Hematopoietic multipotent progenitor cell treated with erythropoietin and hydrocortisone succinate and interleukin-3 and kit ligand, for 17 days (in vitro differentiated cells): Measurements from ENCODE around the gene RAI1.
A peak's percentile ranks its signal among the peaks of the same experiment; 100 is the strongest.

Experiments
- DNase-seq: peaks from one replicate; pipeline ENCODE4 v3.0.0-alpha.2; 2015; ENCODE audit warnings: low spot score

The RAI1 gene

DNA sequence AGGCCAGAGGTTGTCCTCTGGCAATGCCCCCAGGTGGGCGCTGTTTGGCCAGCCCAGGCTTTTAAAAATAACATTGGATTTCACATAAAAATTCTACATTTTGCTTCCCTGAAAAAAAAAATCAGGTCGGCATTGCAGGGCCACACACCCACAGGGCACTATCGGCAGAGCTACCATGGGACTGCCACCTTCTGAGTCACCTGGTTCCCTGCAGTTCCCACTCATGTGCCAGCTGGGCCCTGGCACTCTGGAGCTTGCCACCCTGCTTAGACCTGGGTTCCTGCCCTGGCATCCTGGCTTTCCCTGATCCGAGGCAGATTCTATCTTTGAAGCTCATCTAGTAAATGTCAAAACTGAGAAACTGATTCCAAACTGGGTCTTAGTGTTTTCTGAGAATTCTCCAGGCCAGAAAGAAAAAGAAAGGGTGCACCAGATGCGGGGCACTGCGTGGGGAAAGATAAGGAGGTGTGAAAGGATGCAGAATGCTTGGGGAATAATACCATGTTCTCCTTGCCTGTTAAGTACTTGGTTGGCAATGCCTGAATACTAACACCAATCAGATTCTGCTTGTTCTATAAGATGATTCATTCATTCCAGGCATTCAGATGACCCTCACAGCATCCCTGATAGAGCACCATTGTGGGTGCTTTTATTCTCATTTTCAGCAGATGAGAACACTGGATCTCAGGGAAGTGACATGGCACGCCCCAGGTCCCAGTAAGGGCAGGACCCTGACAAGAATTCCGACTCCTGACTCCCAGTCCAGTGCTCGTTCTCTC, 51.8 kb downstream of the RAI1 start:
- DNase-seq = no peak

DNA sequence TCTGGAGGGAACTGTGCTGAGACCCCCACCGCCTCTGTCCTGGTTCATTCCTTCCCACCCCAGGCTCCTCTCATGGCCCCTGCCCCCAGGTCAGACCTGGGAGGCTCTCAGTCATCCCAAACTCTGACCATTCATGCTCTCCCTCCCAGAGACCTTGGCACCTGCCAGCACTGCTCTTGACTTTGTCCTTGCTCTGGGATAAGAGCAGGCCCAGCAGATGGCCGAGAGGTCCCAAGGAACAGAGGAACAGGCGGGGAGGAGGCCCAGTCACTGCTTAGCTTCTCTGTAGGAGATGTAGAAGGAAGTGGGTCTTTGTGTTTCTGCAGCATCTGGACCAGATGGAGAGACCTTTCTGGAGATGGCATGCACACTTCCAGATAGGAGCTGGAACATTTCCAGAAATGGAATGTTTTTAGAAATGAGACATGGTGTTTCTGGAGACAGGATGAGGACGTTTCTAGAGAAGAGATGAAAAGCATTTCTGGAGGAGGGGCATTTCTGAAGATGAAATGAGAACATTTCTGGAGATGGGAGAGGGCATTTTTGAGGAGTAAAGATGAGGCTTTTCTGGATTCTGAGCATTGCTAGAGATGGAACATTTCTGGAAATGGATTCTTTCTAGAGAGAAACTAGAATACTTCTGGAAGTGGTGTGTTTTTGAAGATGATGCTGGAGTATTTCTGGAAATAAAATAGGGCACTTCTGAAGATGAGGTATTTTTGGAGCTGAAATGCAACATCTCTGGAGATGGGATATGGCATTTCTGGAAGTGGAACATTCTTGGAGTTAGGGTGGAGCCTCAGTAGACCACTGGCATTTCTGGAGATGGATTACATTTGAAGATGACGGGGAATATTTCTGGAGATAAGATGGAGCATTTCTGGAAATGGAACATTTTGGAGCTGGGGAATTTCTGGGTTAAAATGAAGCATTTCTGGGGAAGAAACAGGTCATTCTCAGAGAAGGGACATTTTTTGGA, 55.2 kb downstream of the RAI1 start:
- DNase-seq = no peak

DNA sequence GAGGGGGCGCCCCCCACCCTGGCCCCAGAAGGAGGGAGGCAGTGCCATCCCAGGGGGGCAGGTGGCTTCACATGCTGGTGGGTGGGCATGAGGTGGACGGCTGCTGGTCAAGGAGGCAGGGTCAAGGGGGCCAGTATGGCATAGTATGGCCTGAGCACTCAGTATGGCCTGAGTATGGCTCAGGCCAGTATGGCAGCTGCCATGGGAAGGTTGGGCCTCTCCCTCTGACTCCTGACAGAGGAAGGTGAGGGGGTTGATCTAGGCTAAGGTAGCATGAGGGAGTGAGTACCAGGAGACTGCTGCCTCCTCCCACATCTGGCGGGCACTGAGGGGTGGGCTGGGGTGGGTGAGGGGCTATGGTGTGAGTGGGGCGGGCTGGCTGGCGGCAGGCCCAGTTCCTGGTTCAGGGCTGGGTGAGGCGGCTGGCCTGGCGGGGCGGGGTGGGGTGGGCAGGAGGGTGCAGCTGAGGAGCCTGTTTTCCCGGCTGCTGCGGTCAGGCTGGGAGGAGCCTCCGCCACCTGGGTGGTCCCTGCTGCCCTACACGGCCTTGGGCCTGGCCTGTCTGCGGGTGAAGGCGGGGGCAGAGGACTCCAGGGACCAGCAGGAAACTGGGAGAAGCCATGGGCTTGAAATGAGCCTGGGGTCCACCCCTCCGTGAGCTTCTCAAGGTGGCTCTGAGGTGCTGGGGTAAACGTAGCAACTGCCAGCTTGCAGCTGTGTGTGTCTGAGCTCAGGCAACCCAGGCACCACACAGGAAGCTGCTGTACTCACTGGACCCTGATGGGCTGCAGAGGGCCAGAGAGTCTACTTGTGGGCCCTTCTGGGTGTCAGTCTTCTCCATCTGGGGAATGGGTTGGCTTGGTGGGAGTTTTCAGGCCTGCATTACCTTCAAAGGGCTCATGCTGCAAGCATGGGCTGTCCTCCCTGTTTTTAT, 57.0 kb downstream of the RAI1 start:
- no peak for DNase-seq

DNA sequence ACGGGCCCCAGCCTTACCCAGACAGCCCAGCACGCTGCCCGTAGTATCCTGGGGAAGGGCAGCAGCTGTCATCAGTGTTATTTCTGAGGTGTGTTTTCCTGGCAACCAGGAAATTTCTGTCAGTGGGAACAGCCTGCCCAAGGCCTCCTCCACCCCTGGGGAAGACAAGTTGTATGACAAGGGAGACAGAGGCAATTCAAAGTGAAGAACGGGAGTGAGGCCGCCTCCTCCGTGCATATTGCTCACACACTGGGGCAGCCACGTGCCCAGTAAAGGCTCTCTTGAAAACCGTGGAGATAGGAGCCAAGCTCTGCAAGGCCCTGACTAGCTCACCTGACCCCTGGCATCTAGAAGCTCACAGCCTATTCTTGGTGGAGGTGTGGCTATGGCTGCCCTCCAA, 57.6 kb downstream of the RAI1 start:
- no peak for DNase-seq

DNA sequence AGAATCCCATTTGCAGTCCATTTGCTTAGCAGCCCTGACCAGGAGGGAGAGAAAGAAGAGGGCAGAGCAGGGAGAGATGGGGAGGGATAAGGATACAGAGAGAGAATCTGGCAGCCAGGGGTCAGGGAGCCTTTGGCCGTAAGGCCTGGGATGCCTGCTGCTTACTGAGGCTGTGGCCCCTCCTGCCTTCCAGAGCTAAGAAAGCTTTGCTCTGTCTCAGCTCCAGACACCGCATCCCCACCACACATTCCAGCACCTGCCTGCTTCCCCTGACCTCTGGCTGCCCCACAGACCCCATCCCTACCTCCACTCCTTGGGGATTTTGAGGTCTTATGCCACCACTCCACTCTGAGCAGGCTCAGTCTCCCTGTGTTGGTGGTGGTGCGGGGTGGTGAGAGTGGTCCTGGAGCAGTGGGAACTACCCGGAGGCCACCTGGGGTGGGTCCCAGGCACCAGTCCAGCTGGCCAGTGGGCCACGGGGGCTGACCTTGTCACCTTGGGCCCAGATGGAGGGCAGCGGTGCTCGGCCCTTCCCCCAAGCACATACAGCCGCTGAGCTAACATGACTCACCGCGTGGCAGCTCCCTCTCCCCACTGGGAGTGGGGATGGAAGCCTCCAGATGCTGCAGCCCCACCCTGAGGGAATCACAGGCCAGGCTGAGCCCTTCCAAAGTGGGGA, 58.3 kb downstream of the RAI1 start:
- DNase-seq = no peak

DNA sequence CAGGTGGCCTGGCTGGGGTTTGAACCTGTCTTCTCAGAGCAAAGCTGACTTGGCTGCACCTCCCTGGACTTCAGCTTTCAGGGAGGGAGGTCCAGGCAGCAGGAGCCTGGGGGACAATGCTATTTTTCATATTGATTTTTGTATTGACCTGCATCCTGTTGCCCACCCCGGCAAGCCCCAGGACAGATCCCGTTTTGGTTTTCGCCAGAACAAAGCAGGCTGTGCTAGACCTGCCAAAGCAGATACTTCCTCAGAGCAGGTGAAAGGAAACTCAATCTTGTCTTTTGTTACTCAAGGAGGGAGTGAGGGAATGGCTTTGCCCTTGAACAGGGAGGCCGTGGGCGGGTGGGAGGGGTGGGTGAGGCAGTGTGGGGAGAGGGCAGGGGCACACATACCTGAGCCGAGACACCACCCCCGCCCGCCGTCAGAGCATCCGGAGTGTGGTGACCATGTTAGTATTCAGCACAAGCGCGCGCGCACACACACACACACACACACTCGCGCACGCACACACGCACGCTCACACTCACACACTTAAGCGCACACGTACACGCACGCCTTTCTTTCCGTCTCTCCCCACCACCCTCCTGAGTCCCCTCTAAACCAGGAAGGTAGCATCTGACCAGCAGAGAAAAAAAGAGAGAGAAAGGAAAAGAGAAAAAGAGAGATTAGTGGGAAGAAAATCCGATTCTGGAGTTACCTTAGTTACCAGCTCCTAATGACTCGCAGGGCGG, 59.5 kb downstream of the RAI1 start:
- DNase-seq = no peak

DNA sequence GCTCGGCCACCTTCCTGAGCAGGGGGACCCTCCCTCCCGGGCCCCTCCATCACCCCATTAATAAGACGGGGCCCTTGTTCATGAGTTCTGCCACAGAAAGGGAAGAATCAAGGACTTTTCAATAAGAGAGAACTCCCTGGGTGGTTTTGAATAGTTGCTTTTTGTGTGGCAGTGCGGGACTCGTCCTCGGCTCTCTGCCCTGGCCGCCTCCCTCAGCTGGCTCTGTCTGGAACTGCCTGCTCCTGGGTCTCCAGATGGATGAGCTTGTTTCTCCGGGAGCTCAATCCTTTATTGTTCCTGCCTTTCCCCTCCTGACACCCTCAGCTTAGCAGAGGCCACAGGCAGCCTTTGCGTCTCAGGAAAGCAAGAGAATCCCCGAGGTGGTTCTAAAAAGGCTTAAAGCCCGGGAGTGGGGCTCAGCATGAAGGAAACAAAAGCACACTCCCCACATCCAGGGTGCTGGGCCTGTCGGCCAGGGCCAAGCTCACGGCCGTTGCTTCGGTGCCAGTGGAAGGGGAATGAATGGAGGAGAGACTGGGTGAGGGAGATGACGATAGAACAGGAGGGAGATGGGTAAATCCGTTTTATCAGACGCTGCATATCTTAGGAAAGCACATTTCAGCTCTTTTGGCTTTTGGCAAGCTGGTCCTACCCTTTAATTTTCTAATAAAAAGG, 60.2 kb downstream of the RAI1 start:
- DNase-seq = no peak

DNA sequence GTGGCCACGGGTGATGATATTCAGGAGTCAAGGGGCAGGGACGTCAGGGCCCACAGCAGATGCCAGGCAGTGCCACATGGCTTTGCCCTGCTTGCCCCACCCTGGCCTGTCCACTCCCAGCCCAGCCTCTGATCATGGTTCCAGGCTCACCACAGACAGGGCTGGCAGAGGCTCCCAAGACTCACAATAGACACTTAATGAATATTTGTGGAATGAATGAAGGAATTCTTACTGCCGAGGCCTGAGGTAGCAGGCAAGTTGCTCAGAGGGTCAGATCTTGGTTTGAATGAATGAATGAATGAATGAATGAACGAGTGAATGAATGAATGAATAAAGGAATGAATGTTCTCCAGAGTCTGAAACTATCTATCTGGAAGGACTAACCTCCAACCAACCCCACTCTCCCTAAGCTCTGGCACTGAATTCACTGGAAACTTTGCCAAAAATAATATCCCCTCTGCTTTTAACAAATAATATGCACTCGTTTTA, 60.9 kb downstream of the RAI1 start:
- DNase-seq = no peak

DNA sequence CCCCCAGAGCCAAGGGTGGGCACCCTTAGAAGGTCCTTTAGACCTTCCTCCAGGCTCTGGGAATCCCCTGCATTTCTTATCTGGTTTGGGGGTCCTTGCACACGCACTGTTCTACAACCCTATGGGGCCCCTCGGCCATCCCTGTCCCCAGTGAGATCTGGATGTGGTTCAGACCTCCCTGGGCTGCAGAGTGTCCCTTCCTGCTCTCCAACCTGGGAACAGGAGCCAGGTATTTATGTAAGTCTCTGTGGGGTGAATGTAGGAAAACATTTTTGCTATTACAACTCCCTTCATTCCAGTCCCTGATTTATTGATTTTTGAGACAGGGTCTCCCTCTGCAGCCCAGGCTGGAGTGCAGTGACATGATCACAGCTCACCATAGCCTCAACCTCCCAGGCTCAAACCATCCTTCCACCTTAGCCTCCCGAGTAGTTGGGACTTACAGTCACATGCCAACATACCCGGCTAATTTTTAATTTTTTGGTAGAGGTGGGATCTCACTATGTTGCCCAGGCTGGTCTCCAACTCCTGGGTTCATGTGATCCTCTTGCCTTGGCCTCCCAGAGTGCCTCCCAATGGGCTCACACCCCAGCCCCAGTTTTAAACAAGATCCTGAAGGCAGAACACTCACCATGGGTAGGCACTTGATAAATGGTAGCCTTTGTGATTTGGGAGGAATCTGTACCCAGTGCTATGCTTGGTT, 61.6 kb downstream of the RAI1 start:
- DNase-seq = no peak

DNA sequence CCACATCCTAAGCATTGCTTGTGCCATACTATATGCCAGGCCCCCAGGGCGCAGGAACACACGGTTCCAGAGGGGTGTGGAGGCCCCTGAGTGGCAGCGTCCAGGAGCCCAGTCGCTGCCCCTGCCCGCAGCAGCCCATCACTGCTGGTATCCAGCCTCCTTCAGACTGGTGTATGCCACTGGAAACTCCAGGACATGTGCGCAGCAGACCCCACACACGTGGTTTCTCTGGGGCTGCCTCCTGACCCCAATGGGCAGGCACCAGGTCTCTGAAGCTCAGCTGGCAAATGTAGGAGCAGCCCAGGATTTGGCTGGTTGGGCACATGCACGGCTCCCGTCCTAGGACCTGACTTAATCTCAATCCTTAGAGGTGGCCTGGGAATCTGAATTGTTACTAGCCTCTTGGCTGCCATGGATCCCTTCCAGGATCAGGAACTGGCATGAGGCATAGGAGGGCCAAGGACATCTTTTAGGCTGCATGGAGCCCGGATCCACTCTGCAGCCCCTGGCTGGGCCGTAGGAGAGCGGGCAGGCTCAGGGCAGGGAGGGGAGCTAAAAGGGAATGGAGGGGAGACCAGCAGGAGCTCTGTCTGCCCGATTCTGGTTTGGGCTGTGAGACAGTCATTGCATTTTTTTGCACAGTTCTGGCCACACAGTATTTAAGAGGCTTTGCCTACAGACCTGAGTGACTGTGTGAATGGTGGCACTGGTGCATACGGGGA, 62.3 kb downstream of the RAI1 start:
- DNase-seq = no peak

DNA sequence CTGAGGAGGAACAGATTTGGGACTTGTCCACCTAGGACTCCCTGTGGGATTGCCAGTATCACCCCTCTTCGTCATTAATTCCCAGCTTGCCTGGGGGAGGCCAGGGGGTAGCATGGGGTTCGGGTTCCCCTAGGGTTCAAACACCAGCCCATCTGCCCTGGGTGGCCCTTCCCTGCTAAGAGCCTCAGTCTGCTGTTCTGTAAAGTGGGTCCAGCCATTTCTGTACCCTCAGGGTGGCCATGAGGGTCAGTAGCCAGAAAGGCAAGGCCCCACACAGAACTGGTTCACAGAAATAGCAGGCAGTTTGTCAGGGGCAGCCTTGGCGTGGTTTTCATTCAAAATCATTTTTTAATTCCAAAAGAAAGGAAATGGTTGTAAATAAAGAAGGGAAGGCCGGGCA, 62.9 kb downstream of the RAI1 start:
- DNase-seq = no peak

DNA sequence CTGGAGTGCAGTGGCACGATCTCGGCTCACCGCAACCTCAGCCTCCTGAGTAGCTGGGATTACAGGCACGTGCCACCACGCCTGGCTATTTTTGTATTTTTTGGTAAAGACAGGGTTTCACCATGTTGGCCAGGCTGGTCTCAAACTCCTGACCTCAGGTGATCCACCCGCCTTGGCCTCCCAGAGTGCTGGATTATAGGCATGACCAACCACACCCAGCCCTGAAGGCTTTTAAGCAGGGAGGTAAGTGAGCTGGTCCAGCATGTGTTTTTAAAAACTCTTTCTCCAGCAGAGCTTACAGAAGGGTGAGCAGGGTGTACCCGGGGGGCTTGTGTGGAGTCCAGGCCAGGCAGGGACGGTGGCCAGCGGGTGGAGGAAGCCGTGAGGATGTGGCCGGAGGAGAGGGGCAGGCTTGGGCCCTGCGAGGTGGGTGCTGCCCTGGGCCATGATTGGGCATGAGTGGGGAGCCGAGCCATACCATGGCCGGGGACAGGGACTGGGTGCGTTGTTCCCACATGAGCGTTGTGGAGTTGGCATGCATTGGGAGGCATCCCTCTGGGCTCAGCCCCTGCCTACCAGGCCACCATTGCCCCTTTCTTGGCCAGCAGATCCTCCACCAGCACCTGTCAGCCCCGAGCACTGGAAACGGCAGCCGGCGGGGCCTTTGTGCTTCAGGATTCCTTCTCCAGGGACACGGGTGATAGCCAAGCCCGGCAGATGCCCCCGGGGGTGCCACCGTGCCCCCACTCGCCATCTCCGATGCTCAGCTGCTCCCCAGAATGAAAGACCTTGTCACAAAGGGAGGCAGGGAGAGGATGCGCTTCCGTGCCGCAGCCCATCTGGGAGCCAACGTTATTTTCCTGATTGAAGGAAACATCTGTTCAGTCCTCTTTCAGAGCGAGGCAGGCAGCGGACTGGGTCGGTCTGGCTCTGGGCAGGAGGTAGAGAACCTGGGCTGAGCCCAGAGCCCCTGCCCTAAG, 64.5 kb downstream of the RAI1 start:
- no peak for DNase-seq

DNA sequence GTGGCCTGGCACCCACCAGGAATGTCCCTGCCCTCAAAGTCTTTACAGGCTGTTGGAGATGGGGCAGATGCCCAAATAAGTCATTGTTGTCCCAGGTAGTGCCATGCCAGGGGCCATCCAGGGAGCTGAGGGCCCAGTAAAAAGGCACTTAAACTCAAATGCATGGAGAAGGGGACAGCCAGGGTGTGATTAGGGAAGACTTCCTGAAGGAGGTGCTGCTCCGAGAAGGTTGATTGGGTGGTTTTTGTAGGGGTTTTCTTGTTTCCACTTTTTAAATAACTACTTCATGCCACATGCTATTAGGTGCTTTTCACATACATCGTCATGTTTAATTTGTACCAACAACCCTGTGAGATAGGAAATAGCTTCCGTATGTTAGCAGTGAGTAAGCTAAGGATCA, 66.9 kb downstream of the RAI1 start:
- no peak for DNase-seq

DNA sequence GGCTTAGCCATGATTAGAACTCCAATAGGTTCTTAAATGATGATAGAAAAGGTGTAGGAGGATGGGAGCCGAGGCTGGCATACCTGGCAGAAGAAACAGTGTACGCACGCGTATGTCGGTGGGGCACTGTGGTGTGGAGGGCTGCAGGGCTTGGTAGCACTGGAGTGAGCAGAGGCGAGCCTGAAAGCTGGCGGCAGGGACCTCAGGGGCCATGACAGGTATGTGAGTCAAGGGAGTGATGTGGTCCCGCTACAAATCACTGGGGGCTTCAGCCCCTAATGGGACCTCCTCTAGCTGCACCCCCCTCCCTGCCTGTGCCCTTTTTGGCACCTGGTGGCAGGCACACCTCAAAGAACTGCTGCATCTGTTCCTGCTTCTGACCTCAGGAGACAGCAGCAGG, 67.3 kb downstream of the RAI1 start:
- no peak for DNase-seq

DNA sequence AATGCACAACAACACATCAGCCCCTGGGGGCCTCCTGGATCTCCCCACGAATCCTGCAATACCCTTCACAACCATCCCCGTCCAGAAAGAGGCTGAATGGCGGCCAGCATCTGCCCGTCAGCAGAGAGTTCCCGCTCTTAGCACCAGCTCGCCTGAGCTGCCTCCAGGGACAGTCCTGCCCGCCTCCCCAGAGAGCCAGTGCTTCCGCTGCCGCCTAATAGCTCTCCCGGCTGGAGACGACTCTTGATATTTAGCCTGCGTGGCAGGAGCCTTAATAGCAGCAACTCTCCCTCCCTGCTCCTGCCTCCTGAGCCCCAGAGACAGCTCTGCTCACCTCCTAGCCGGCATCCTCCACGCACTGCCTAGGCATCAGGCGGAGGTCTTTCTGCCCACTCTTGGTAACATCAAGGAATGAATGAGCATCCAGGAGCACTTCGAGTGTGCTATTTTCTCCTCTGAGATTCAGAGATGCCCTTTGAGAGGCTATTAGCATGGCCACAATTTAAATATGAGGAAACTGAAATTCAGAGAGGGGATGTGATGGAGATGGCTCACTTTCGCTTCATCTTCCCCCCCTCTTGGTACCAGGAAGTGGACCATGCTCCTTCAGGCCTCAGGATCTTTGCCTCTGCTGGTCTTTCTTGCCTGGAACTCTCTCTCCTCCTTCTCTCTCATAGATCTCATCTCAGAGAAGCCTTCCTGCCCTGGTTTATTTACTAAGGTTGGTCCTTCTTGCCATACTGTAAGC, 67.9 kb downstream of the RAI1 start:
- no peak for DNase-seq

DNA sequence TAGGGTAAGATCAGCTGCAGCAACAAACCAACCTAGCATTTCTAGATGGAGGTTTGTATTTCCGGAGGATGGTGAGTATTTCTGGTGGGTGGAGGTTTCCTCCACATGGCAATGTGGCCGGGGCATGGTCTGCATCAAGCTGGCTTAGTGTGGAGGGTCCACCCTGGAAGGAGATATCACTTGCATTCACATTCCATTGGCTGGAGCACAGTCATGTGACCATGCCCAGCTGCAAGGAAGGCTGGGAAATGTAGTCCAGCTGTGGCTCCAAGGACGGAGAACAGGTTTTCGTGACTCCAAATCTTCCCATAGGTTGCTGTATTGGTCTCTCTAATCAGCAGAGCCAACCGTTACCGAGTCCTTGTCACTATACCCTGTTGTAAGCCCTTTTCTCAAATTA, 68.7 kb downstream of the RAI1 start:
- DNase-seq = peak; percentile 51

DNA sequence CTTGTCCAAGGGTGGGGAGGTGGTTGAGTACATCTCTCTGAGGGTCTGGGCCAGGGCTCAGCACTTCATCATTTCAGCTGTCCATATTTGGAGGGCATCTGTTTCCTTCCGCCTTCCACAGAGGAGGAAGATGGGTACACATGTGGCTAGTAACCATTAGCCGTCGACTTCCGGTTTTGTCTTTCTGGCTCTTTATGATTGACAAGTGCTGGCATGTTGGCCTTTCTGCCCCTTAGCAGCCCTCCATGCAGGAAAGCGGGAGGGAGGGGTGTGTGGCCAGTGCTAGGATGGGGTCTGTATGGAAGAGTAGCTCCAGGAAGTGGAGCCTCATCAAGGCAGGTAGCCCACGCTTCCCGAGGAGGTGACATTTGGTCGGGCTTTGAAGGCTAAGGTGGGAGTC, 69.6 kb downstream of the RAI1 start:
- no peak for DNase-seq
